Large intestine (tissue), 3 donors: ENCODE results near the gene FRMD4A. TPM values are rescaled to one million over a fixed set of nuclear protein-coding genes. Genes with fewer than 3 reads are reported as not detected.

ENCODE experiments used
- DNase-seq, 2 donors: peaks; one replicate each; pipeline versions ENCODE4 v3.0.0 to v3.0.0-alpha.2; 2013
- H3K27ac ChIP-seq: one replicate; pipeline ENCODE4 v1.5.1; 2013; ENCODE audit warnings: low read length
- H3K27me3 ChIP-seq: 2 replicates; pipeline ENCODE4 v1.6.1; 2013; ENCODE audit warnings: low read length; ENCODE audit not compliant: control insufficient read depth, insufficient read depth
- H3K36me3 ChIP-seq: 2 replicates; pipeline ENCODE4 v1.6.1; 2013; ENCODE audit warnings: low read length; ENCODE audit not compliant: control insufficient read depth, insufficient read depth
- H3K4me1 ChIP-seq: one replicate; pipeline ENCODE4 v1.6.1; 2013; ENCODE audit warnings: low read length; ENCODE audit not compliant: control insufficient read depth, insufficient read depth
- H3K4me3 ChIP-seq: one replicate; pipeline ENCODE4 v1.5.1; 2013; ENCODE audit warnings: low read length
- H3K9me3 ChIP-seq: one replicate; pipeline ENCODE4 v1.6.1; 2013; ENCODE audit warnings: mild to moderate bottlenecking, low read depth, low read length, moderate library complexity; ENCODE audit not compliant: control insufficient read depth
- WGBS: methylation state at CpG from one replicate; pipeline ENCODE4 v1.1.5; 2013; ENCODE audit warnings: low lambda C conversion rate; ENCODE audit not compliant: insufficient coverage; 5-methylcytosine and 5-hydroxymethylcytosine counted together
- polyA plus RNA-seq: library from polyadenylated mRNA; unstranded; fragments of 120-200 nt; gene quantifications from one replicate; pipeline ENCODE4 v1.2.1, GENCODE V29; 2013

Gene FRMD4A
- polyA plus RNA-seq, 1 donor: 19.8 TPM

- WGBS: no CpG with 5 or more reads among the region's 2 CpGs
- DNase-seq: no peak
- Histone ChIP-seq H3K4me1 (no peaks in the 10 kb centered on the region), H3K9me3 (no peaks in the 10 kb centered on the region), H3K36me3 (no peaks in the 10 kb centered on the region), H3K27ac (no peak overlapping the region), H3K27me3 (peaks cover 6% of the 10 kb centered on the region), H3K4me3 (no peak overlapping the region)
These were observed 14.5 kb upstream of the FRMD4A start for GRCh38 chr10:14345262-14345661.

- no peak overlapping the region for H3K27ac ChIP-seq
- WGBS: no CpG with 5 or more reads among the region's 6 CpGs
- DNase-seq: no peak
These were observed 9.5 kb upstream of the FRMD4A start for GRCh38 chr10:14340051-14340744.

DNA sequence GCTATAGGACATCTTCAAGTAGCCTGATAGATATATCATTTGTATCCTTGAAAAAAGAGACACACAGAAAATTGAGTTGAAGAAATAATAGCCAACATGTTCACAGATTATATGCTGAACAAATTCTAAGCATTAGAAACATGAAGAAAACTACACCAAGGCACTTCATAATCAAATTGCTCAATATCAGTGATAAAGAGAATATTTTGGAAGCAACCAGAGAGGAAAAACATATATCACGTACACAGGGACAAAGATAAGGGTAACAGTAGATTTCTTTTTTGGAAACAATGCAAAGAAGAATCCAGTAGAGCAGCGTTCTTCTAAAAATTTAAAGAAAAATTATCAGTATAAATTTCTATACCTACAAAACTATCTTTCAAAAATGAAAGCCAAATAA lies 6.0 kb upstream of the FRMD4A start:
- H3K4me1 ChIP-seq: no peaks in the 10 kb centered on the region
- WGBS: 90% methylated on average over 2 of the region's 2 CpGs
- no peak overlapping the region for H3K27ac ChIP-seq
- DNase-seq: no peak
- peaks cover 6% of the 10 kb centered on the region for H3K27me3 ChIP-seq
- H3K36me3 ChIP-seq: no peaks in the 10 kb centered on the region
- H3K9me3 ChIP-seq: no peaks in the 10 kb centered on the region
- no peak overlapping the region for H3K4me3 ChIP-seq

More at GRCh38 chr10:14340051-14340744, 9.5 kb upstream of the FRMD4A start:
- Histone ChIP-seq H3K4me1 (no peaks in the 10 kb centered on the region), H3K9me3 (no peaks in the 10 kb centered on the region), H3K4me3 (no peak overlapping the region), H3K36me3 (no peaks in the 10 kb centered on the region), H3K27me3 (peaks cover 6% of the 10 kb centered on the region)

- no peak for DNase-seq
- Histone ChIP-seq H3K27ac (no peak overlapping the region), H3K9me3 (no peaks in the 10 kb centered on the region), H3K36me3 (no peaks in the 10 kb centered on the region), H3K4me1 (no peaks in the 10 kb centered on the region), H3K4me3 (no peak overlapping the region), H3K27me3 (peaks cover 20% of the 10 kb centered on the region)
- no CpG with 5 or more reads among the region's 2 CpGs for WGBS
These were observed 4.0 kb upstream of the FRMD4A start for GRCh38 chr10:14334771-14335170.

- WGBS: 71% methylated on average over 2 of the region's 2 CpGs
- Histone ChIP-seq H3K27ac (no peak overlapping the region), H3K4me1 (no peaks in the 10 kb centered on the region), H3K36me3 (no peaks in the 10 kb centered on the region), H3K9me3 (no peaks in the 10 kb centered on the region), H3K4me3 (no peak overlapping the region), H3K27me3 (peaks cover 27% of the 10 kb centered on the region)
- no peak for DNase-seq
These were observed 2.9 kb upstream of the FRMD4A start for GRCh38 chr10:14333606-14334005.

DNA sequence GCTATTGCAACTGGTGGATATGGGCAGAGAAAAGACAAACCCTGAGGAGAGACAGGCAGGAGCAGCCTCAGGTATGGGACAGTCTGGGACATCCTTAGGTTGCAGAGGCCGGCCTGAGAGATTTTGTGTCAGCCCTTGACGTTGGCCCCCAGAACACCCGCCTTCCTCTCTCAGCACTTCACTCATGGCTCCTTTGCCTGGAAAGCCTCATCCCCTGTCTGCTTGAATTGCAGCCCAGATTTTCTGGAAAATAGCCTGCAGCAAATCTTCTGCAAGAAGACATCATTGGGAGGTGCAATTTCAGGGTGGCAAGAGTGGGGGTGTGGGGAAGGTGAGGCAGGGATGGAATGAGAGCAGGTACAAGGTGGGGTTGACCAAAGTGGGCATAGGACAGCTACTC lies 2.2 kb upstream of the FRMD4A start:
- H3K27me3 ChIP-seq: peaks cover 27% of the 10 kb centered on the region
- no peak overlapping the region for H3K4me3 ChIP-seq
- H3K36me3 ChIP-seq: no peaks in the 10 kb centered on the region
- no peaks in the 10 kb centered on the region for H3K9me3 ChIP-seq
- no peak overlapping the region for H3K27ac ChIP-seq
- H3K4me1 ChIP-seq: no peaks in the 10 kb centered on the region
- no CpG with 5 or more reads among the region's 3 CpGs for WGBS
- no peak for DNase-seq

GRCh38 chr10:14329746-14330173 lies 964 bp downstream of the FRMD4A start:
- Histone ChIP-seq H3K9me3 (no peaks in the 10 kb centered on the region), H3K4me1 (no peaks in the 10 kb centered on the region), H3K27me3 (peaks cover 27% of the 10 kb centered on the region), H3K36me3 (no peaks in the 10 kb centered on the region), H3K4me3 (no peak overlapping the region), H3K27ac (no peak overlapping the region)
- WGBS: no CpG with 5 or more reads among the region's 13 CpGs
- no peak for DNase-seq

GRCh38 chr10:14328881-14329672 lies 1.6 kb downstream of the FRMD4A start:
- Histone ChIP-seq H3K4me3 (no peak overlapping the region), H3K27me3 (peaks cover 27% of the 10 kb centered on the region), H3K4me1 (no peaks in the 10 kb centered on the region), H3K36me3 (no peaks in the 10 kb centered on the region), H3K9me3 (no peaks in the 10 kb centered on the region), H3K27ac (no peak overlapping the region)
- 100% methylated on average over 1 of the region's 6 CpGs for WGBS
- no peak for DNase-seq

GRCh38 chr10:14327527-14327926 lies 3.2 kb downstream of the FRMD4A start:
- Histone ChIP-seq H3K4me1 (no peaks in the 10 kb centered on the region), H3K36me3 (no peaks in the 10 kb centered on the region), H3K27me3 (peaks cover 27% of the 10 kb centered on the region), H3K9me3 (no peaks in the 10 kb centered on the region), H3K27ac (no peak overlapping the region), H3K4me3 (no peak overlapping the region)
- WGBS: no CpG with 5 or more reads among the region's 4 CpGs
- DNase-seq: no peak

DNA sequence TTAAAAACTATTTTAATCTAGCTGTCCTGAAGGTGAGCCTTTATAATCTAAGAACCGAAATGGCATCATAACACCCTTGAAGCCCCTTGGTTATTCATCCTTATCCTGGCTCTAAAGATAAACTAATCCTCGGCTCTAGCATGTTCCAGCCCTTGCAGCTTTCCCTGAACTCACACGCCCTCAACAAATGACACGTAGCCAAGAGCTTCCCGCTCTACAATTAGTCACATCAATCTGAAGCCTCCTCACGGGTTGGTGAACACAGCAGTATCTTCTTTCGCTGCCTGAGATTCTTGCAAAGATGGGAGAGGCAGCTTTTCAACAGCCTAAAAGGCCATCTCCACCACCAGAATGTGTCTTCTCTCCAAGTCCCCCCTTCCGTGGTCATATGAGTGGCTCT lies 4.1 kb downstream of the FRMD4A start:
- Histone ChIP-seq H3K9me3 (no peaks in the 10 kb centered on the region), H3K36me3 (no peaks in the 10 kb centered on the region), H3K4me1 (no peaks in the 10 kb centered on the region), H3K27ac (no peak overlapping the region), H3K27me3 (peaks cover 23% of the 10 kb centered on the region), H3K4me3 (no peak overlapping the region)
- DNase-seq: no peak
- WGBS: 100% methylated on average over 1 of the region's 8 CpGs
